Measurements from ENCODE around the gene LCN6. TPM values are rescaled to one million over a fixed set of nuclear protein-coding genes. Genes with fewer than 3 reads are reported as not detected.
"Not testable (repeated sequence)": the region's sequence is repeated elsewhere in the genome, so short reads cannot be mapped to it uniquely, and the experiment has no call there.

Gene LCN6
- polyA plus RNA-seq, 6 donors from 2014 or later: not detected

DNA sequence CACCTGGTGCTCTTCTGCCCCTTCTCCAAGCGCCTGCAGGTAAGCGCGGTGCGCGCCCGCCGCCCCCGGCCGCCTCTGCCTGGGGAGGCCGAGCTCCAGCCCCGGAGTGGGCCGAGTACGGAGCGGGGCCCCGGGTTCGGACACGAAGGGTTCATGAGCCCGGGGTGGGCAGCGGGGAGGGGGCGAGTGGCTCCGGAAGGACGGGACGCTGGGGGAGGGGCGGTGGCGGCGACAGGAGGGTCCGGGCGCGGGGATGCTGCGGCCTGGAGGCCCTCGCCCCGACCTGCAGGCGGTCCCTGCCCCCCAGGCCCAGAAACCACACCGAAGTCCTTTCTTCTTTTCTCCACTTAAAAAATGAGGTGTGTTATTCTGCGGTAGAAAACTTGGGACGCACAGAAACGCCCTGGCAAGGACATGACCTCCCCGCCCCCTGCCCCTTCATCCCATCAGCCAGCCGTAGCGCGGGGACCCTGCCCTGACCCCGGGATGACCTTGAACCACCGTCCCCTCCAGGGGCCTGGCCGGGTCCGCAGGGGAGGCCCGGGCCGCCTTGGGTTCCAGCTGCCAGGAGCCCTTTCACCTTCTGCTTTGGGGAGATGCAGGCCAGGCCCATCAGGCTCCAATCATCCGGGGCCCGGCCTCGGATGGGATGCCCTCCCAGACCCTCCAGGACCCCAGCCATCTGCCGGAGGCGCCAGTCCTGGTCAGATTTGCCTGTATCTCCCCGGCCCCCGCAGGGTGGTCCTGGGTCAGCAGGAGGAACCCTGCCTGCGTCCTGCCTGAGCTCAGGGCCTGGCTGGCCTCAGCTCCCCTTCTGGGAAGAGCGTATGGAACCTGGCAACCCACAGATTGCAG, 35.4 kb downstream of the LCN6 start:
- peaks cover 0 to 20% (median 0%) of the 10 kb centered on the region in 3 donors for H3K27me3 Mint-ChIP-seq
- H3K36me3 Mint-ChIP-seq: no peaks in the 10 kb centered on the region
- ATAC-seq (ENCODE audit: low read depth in 2 of 2) (no peak), DNase-seq (no peak)
- peak overlapping the region in 2 of 6 donors; percentile 63 to 79 for H3K27ac Mint-ChIP-seq
- H3K9me3 Mint-ChIP-seq: no peaks in the 10 kb centered on the region
- H3K4me1 Mint-ChIP-seq: peaks cover 25 to 37% (median 32%) of the 10 kb centered on the region in 3 donors
- H3K4me3 Mint-ChIP-seq: peak overlapping the region; percentile 41 to 89 (median 83)

DNA sequence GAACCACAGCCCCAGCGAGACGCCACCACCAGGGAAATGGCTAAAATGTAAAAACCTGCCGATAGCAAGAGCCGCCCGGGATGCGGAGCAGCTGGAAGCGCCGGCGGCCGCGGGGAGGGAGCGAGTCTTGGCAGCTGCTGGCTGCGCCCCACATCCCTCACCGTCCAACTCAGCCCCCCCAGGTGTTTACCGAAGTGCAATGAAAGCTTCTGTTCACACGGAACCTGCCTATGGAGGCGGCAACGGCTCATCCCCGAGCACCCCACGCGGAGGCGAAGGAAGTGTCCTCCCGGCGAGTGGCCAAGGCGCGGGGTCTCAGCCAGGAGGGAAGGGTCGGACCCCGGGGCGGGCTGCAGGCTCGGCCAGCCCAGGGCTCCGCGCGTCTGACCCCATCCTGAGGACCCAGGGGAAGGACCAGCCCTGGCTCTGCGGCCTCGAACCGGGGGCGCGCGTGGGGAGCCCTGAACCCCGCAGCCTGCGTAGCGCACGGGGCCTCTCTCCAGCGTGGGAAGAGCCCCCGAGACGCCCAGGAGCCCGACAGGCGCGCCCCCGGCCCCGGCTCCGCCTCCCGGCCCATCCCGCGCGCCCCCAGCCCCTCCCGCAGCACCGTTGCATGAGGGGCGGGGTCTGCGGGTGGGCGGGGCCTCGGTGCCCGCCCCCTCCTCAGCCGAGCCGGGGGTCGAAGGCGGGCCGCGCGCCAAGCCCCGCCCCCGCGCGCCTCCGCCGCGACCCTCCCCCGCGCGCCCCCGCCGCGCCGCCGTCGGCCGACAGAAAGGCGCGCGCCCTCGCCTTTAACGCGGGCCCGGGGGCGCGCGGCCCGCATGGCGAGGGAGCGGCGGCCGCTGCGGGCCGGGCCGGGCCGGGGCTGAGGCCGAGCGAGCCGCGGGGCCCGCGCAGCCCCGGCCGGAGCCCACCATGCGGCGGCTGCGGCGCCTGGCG, 36.3 kb downstream of the LCN6 start, which contains the start of gene DIPK1B:
Gene DIPK1B, plus strand, starts transcription at position 822 of the 939 bp plus-strand sequence. Its CDS starts 94 bp downstream, at position 916.
- Mint-ChIP-seq H3K27me3 (peaks cover 0 to 20% (median 0%) of the 10 kb centered on the region in 3 donors), H3K4me3 (peak within 1 kb of the TSS; percentile 79 to 90 (median 87)), H3K9me3 (no peaks in the 10 kb centered on the region), H3K27ac (peak within 1 kb of the TSS in 5 of 6 donors; percentile 37 to 79 (median 63)), H3K4me1 (peaks cover 23 to 32% (median 29%) of the 10 kb centered on the region in 3 donors), H3K36me3 (no peaks in the 10 kb centered on the region)
- DNase-seq (no peak), ATAC-seq (ENCODE audit: low read depth in 2 of 2) (peak; percentile 63 to 69)

DNA sequence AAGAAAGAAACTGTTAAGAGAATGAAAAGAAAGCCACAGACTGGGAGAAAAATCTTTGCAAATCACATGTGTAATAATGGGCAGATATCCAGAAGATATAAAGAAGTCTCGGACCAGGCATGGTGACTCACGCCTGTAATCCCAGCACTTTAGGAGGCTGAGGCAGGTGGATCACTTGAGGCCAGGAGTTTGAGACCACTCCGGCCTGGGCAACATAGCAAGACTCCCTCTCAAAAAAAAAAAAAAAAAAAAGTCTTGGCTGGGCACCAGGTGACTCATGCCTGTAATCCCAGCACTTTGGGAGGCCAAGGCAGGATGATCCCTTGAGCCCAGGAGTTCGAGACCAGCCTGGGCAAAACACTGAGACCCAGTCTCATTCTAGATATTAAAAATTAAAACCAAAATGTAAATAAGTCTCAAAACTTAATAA, 37.1 kb downstream of the LCN6 start:
- not testable (repeated sequence) for DNase-seq; H3K9me3 Mint-ChIP-seq; H3K36me3 Mint-ChIP-seq; ATAC-seq (ENCODE audit: low read depth in 2 of 2)
- H3K4me3 Mint-ChIP-seq: peak overlapping the region; percentile 79 to 90 (median 85)
- peaks cover 23 to 32% (median 29%) of the 10 kb centered on the region in 3 donors for H3K4me1 Mint-ChIP-seq
- peak overlapping the region in 3 of 6 donors; percentile 53 to 78 (median 70) for H3K27ac Mint-ChIP-seq
- peaks cover 0 to 20% (median 0%) of the 10 kb centered on the region in 3 donors for H3K27me3 Mint-ChIP-seq

GRCh38 chr9:136710543-136710942, 37.8 kb downstream of the LCN6 start:
- Mint-ChIP-seq H3K9me3 (no peaks in the 10 kb centered on the region), H3K27ac (peak overlapping the region in 3 of 6 donors; percentile 10 to 78 (median 53)), H3K4me3 (peak overlapping the region in 4 of 8 donors; percentile 40 to 90 (median 82)), H3K36me3 (no peaks in the 10 kb centered on the region), H3K4me1 (peaks cover 18 to 26% (median 24%) of the 10 kb centered on the region in 3 donors), H3K27me3 (peaks cover 0 to 20% (median 4%) of the 10 kb centered on the region in 3 donors)
- no peak for ATAC-seq (ENCODE audit: low read depth in 2 of 2)
- DNase-seq: no peak

DNA sequence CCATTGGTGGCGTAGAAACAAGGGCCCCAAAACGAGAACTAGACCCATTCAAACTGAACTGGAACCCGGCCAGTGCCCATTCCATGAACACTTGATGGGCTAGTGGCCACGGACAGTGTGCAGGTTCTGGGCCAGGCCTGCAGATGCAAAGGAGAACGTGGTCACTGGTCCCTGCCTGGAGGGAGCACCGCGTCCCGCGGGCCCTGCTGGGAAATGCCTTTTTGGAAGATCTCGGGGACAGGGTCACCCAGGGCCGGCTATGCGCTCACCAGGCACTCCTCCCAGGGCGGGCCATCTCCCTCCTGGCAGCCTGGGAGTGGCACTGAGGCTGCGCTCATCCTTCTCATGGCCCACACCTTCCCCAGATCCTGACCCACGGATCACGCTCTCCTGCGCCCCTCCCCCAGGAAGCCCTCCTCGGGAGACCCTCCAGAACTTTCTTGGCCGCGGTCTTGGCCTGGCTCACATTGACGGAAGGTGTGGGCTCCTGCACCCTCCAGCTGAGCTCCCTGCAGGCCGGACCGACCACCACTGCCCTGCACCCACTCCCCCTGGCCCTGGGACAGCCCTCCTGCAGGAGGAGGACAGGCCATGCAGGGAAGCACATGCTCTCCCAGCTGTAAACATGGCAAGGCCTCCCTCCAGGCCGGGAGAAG, 38.7 kb downstream of the LCN6 start:
- Mint-ChIP-seq H3K27me3 (peaks cover 0 to 20% (median 4%) of the 10 kb centered on the region in 3 donors), H3K36me3 (no peaks in the 10 kb centered on the region), H3K9me3 (no peaks in the 10 kb centered on the region), H3K27ac (no peak overlapping the region), H3K4me3 (no peak overlapping the region), H3K4me1 (peaks cover 17 to 22% (median 20%) of the 10 kb centered on the region in 3 donors)
- no peak for DNase-seq
- no peak for ATAC-seq (ENCODE audit: low read depth in 2 of 2)

- H3K4me3 Mint-ChIP-seq: no peak overlapping the region
- no peak for DNase-seq
- H3K27me3 Mint-ChIP-seq: peaks cover 0 to 24% (median 4%) of the 10 kb centered on the region in 3 donors
- H3K27ac Mint-ChIP-seq: peak overlapping the region in 3 of 6 donors; percentile 51 to 82 (median 59)
- H3K9me3 Mint-ChIP-seq: no peaks in the 10 kb centered on the region
- ATAC-seq (ENCODE audit: low read depth in 2 of 2): no peak
- H3K36me3 Mint-ChIP-seq: no peaks in the 10 kb centered on the region
- H3K4me1 Mint-ChIP-seq: peaks cover 12 to 19% (median 18%) of the 10 kb centered on the region in 3 donors
Observed at GRCh38 chr9:136707849-136708517, 40.3 kb downstream of the LCN6 start.

- ATAC-seq (ENCODE audit: low read depth in 2 of 2) (no peak), DNase-seq (no peak)
- H3K27me3 Mint-ChIP-seq: peaks cover 0 to 24% (median 4%) of the 10 kb centered on the region in 3 donors
- H3K4me1 Mint-ChIP-seq: peaks cover 12 to 26% (median 22%) of the 10 kb centered on the region in 3 donors
- no peak overlapping the region for H3K4me3 Mint-ChIP-seq
- H3K27ac Mint-ChIP-seq: peak overlapping the region in 1 of 6 donors; percentile 39
- H3K36me3 Mint-ChIP-seq: no peaks in the 10 kb centered on the region
- no peaks in the 10 kb centered on the region for H3K9me3 Mint-ChIP-seq
Observed at GRCh38 chr9:136707011-136707410, 41.3 kb downstream of the LCN6 start.

DNA sequence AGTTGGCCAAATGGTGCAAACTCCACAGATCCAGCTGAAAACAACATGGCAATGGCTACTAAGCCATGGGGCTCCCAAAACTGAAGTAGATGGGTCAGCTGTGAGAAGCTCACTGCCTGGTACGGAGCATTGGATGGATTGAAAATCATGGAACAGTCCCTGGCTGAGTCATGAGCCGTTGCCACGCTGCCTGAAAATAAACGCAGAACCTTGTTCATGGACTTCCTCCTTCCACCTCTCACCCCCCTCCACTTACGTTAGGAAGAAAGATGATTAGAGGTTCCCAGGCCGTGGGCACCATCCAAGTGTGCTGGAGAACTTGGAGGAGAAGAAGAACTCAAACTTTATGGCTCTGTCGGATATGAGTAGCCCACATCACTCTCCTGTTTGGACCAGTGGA, 42.8 kb downstream of the LCN6 start:
- Mint-ChIP-seq H3K4me3 (peak overlapping the region in 1 of 8 donors; percentile 1), H3K27me3 (peaks cover 0 to 20% (median 4%) of the 10 kb centered on the region in 3 donors), H3K36me3 (no peaks in the 10 kb centered on the region), H3K9me3 (no peaks in the 10 kb centered on the region), H3K27ac (peak overlapping the region in 3 of 6 donors; percentile 6 to 84 (median 31)), H3K4me1 (peaks cover 20 to 31% (median 30%) of the 10 kb centered on the region in 3 donors)
- DNase-seq: no peak
- no peak for ATAC-seq (ENCODE audit: low read depth in 2 of 2)

GRCh38 chr9:136704741-136705140, 43.6 kb downstream of the LCN6 start:
- peak overlapping the region in 2 of 6 donors; percentile 14 to 28 for H3K27ac Mint-ChIP-seq
- H3K27me3 Mint-ChIP-seq: peaks cover 0 to 15% (median 4%) of the 10 kb centered on the region in 3 donors
- H3K4me1 Mint-ChIP-seq: peaks cover 23 to 36% (median 36%) of the 10 kb centered on the region in 3 donors
- ATAC-seq (ENCODE audit: low read depth in 2 of 2); H3K36me3 Mint-ChIP-seq; DNase-seq; H3K4me3 Mint-ChIP-seq; H3K9me3 Mint-ChIP-seq: not testable (repeated sequence)

GRCh38 chr9:136703276-136703860, 45.0 kb downstream of the LCN6 start:
- Mint-ChIP-seq H3K27me3 (peaks cover 0 to 14% (median 4%) of the 10 kb centered on the region in 3 donors), H3K9me3 (no peaks in the 10 kb centered on the region), H3K27ac (peak overlapping the region; percentile 77 to 99 (median 96)), H3K36me3 (no peaks in the 10 kb centered on the region), H3K4me1 (peaks cover 23 to 39% (median 36%) of the 10 kb centered on the region in 3 donors), H3K4me3 (peak overlapping the region in 7 of 8 donors; percentile 7 to 74 (median 56))
- DNase-seq (peak; percentile 69), ATAC-seq (ENCODE audit: low read depth in 2 of 2) (peak; percentile 29 to 33)

DNA sequence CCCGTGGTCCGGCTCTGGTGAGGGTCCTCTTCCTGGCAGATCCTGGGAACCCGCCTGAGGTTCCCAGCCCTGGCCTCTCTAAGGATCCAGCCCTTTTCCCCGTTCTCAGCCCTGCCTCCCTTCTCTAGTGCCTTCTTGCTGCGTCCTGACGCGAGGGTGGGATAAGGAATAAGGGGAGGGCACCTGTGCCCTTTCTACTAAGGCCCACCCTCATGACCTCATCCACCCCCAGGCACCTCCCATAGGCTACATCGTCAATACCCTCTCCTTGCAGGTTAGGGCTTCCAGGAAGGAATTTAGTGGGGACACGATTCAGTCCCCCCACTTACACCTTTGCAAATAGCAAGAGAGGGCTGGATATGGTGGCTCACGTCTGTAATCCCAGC, 46.7 kb downstream of the LCN6 start:
- ATAC-seq (ENCODE audit: low read depth in 2 of 2) (no peak), DNase-seq (no peak)
- peaks cover 32 to 49% (median 45%) of the 10 kb centered on the region in 3 donors for H3K4me1 Mint-ChIP-seq

More for the DNA sequence above, 46.7 kb downstream of the LCN6 start:
- H3K4me3 Mint-ChIP-seq: peak overlapping the region; percentile 75 to 94 (median 90)
- H3K27ac Mint-ChIP-seq: peak overlapping the region; percentile 76 to 100 (median 99)
- H3K9me3 Mint-ChIP-seq: no peaks in the 10 kb centered on the region
- peaks cover 8 to 10% (median 10%) of the 10 kb centered on the region in 3 donors for H3K27me3 Mint-ChIP-seq
- no peaks in the 10 kb centered on the region for H3K36me3 Mint-ChIP-seq
